ENCODE data around the gene MED1.

The MED1 gene

DNA sequence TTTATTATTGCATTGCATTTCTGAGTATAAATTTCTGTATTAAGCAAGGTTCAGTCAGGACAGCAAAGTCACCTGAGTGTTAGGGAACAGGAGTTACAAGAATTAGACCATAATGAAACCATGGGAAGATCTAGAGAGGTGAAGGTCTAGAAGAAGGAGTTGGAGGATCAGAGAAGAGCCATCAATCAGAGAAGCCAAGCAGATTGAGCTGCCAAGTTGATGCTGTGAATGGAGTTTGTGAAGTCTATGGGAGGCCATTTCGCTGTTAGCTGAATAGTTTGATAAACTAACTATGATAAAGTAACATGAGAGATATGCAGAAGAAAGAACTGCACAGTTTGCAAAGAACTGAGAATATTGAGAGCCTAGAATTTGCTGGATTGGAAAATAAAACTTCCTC, 90.0 kb downstream of the MED1 start:
- no peak for DNase-seq

DNA sequence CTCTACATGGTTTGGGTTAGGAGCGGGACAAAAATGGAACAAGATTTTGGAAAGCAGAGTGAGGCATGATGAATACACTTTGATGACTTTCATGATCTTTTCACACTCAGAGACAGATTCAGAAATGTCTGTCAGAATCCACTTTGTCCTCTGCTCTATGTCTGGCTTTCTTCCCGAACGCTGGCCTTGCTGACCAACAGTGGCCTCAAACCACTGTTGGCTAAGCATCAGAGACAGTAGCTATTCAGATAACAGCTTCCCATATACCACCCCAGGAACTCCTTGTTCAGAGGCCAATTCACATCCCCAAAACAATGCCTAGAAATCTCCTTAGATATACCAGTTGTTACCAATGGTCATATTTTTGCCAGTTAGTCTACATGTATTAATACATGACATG, 90.5 kb downstream of the MED1 start:
- no peak for DNase-seq

DNA sequence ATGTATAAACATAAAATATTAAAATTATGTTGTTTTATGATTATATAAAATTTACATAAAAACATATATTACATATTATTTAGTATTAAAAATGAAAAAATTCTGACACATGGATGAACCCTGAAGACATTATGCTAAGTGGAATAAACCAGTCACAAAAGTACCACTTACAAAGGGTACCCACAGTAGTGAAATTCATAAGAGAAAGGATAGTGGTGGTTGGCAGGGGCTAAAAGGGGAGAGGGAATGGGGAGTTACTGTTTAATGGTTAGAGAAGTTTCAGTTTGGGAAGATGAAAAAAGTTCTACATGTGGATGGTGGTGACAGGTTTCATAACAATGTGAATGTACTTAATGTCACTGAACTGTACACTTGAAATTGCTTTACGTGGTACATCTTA, 91.1 kb downstream of the MED1 start:
- DNase-seq = no peak

DNA sequence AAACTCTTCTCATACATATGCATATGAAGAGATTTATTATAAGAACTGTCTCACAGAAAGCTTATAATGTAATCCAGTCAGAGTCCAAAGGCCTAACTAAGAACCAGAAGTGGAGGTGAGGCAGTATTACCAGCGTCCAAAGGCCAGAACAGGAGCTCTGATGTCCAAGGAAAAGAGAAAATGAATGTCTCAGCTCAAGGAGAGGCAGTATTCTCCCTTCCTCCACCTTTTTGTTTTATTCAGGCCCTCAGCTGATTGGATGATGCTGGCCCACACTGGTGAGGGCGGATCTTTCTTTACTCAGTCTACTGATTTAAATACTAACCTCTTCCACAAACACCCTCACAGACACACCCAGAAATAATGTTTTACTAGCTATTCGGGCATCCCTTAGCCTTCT, 93.1 kb downstream of the MED1 start:
- DNase-seq = no peak

DNA sequence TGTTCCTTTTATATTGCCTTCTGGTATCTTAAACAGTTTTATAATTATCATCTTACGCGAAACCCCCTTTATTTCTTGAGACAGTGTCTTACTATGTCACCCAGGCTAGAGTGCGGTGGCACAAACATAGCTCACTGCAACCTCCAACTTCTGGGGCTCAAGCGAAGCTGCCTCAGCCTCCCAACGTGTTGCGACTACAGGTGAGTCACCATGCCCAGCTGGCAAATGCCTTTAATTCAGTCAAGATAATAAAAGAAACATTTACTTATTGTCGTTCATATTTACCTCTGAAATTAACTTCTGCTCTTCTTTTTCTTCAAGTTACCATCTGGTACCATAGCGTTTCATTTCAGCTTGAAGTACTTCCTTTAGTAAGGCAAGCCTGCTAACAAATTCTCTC, 93.6 kb downstream of the MED1 start:
- no peak for DNase-seq

Data from RPMI8226 (cell line).